GM21367 (cell line): ENCODE measurements around the gene BSPRY.
"Not testable (repeated sequence)": the region's sequence is repeated elsewhere in the genome, so short reads cannot be mapped to it uniquely, and the experiment has no call there.

Experiments
- ATAC-seq: cut with Tn5 transposase; IDR thresholded peaks from one replicate; pipeline ENCODE4 v1.9.1; 2021; ENCODE audit not compliant: unreplicated experiment

The BSPRY gene

GRCh38 chr9:113369855-113370140 is 20.5 kb downstream of the BSPRY start:
- ATAC-seq, result no peak

GRCh38 chr9:113370806-113371325 is 21.5 kb downstream of the BSPRY start:
- no peak for ATAC-seq

GRCh38 chr9:113372059-113372458 is 22.7 kb downstream of the BSPRY start:
- no peak for ATAC-seq

- ATAC-seq, result no peak
Observed at GRCh38 chr9:113373256-113373655, 23.9 kb downstream of the BSPRY start.

GRCh38 chr9:113373676-113374392 is 24.5 kb downstream of the BSPRY start:
- no peak for ATAC-seq

- no peak for ATAC-seq
Observed at GRCh38 chr9:113375057-113376023, 26.0 kb downstream of the BSPRY start.

GRCh38 chr9:113376634-113377567 is 27.6 kb downstream of the BSPRY start, which contains the start of gene HDHD3:
HDHD3 (minus strand) TSS chr9:113376986; CDS start chr9:113374354, 2,632 bp downstream.
- peak; percentile 61 for ATAC-seq

- not testable (repeated sequence) for ATAC-seq
Observed at GRCh38 chr9:113379094-113379828, 29.9 kb downstream of the BSPRY start.

- not testable (repeated sequence) for ATAC-seq
Observed at GRCh38 chr9:113379829-113380210, 30.5 kb downstream of the BSPRY start.

- ATAC-seq, result peak; percentile 54
Observed at GRCh38 chr9:113380869-113381378, 31.6 kb downstream of the BSPRY start.

- not testable (repeated sequence) for ATAC-seq
Observed at GRCh38 chr9:113381441-113381840, 32.1 kb downstream of the BSPRY start.

- no peak for ATAC-seq
Observed at GRCh38 chr9:113381909-113382411, 32.6 kb downstream of the BSPRY start.

- ATAC-seq, result no peak
Observed at GRCh38 chr9:113386571-113387393, 37.4 kb downstream of the BSPRY start.

- ATAC-seq, result no peak
Observed at GRCh38 chr9:113387560-113388230, 38.4 kb downstream of the BSPRY start.

- no peak for ATAC-seq
Observed at GRCh38 chr9:113388833-113389232, 39.5 kb downstream of the BSPRY start.

GRCh38 chr9:113389451-113389850 is 40.1 kb downstream of the BSPRY start:
- ATAC-seq, result no peak

GRCh38 chr9:113390192-113390960 is 41.0 kb downstream of the BSPRY start:
- ATAC-seq, result no peak
